Breast epithelium (tissue), 4 donors: ENCODE measurements around the gene PRXL2A. TPM values are rescaled to one million over a fixed set of nuclear protein-coding genes. Genes with fewer than 3 reads are reported as not detected.

ENCODE experiments used
- DNase-seq, 2 donors: peaks; one replicate each; pipeline ENCODE4 v3.0.0-alpha.2; 2019; ENCODE audit warnings: low spot score in 2 of 2
- H3K27ac ChIP-seq, 2 donors: fragments of 200-600 bp; sonication (generic) in 1 of 2; one replicate each; pipeline ENCODE4 v1.5.1; 2016 to 2019; ENCODE audit warnings: mild to moderate bottlenecking in 1 of 2
- H3K27me3 ChIP-seq, 2 donors: fragments of 200-600 bp; sonication (generic) in 1 of 2; one replicate each; pipeline versions ENCODE4 v1.5.1 to v1.6.0; 2017 to 2019; ENCODE audit warnings: control low read depth in 1 of 2, mild to moderate bottlenecking in 1 of 2
- H3K36me3 ChIP-seq: fragments of 200-600 bp; one replicate; pipeline ENCODE4 v1.5.1; 2019
- H3K4me1 ChIP-seq, 2 donors: fragments of 200-600 bp; sonication (generic); one replicate each; pipeline ENCODE4 v1.5.1; 2016 to 2019; ENCODE audit warnings: control low read depth in 1 of 2
- H3K4me3 ChIP-seq, 3 donors: fragments of 200-600 bp; sonication (generic); 1 replicate in 2 of 3; 2 replicates in 1 of 3; pipeline ENCODE4 v1.5.1; 2016 to 2019; ENCODE audit warnings: mild to moderate bottlenecking in 3 of 3, moderate library complexity in 2 of 3
- H3K9me3 ChIP-seq, 2 donors: fragments of 200-600 bp; sonication (generic) in 1 of 2; one replicate each; pipeline ENCODE4 v1.5.1; 2016 to 2019; ENCODE audit warnings: control low read depth in 1 of 2
- CTCF ChIP-seq, 3 donors: fragments of 450-650 bp; IDR thresholded peaks; one replicate each; pipeline ENCODE4 v1.5.1; 2016 to 2017; ENCODE audit warnings: antibody characterized with exemption in 3 of 3, mild to moderate bottlenecking in 3 of 3, moderate library complexity in 3 of 3
- POLR2A ChIP-seq: fragments of 450-650 bp; IDR thresholded peaks from one replicate; pipeline ENCODE4 v1.6.1; 2016; ENCODE audit warnings: antibody characterized with exemption, mild to moderate bottlenecking, moderate library complexity
- POLR2AphosphoS5 ChIP-seq, 3 donors: sonication (generic); formaldehyde crosslinking; IDR thresholded peaks; one replicate each; pipeline ENCODE4 v1.6.1; 2017; ENCODE audit warnings: antibody characterized with exemption in 3 of 3
- intact Hi-C: fragments of 100-400 bp; cut with DNase I; formaldehyde crosslinking; loops from one replicate; pipeline ENCODE4 v1.15.1; 2023; ENCODE audit warnings: low total_unique reads
- total RNA-seq, 3 donors: library from RNA; depleted of rRNA; stranded (reverse); fragments of >200 nt; gene quantifications; one replicate each; pipeline ENCODE4 v1.1.0, GENCODE V29; 2016

Gene PRXL2A
- total RNA-seq, 3 donors from 2014 or later: 82.3 to 547 (median 88.4) TPM

DNA sequence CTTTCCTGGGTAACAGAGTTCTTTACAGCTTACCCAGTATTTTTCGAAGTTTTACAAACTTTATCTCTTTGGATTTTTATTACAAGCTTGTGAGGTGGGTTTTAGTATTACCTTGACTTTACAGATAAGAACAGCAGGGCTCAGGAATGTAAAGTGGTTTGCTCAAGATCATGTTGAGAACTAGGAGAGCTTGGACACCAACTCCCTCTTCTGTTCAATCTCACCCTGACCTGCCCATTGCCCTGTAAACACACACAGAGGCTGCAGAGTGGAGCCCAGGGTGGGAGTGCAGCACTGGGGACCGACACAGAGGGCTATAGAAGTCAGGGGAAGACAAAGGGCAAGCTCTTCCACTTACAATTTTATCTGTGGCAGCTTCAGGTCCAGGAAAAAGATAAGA is 41.2 kb downstream of the PRXL2A start:
- no peak for TF ChIP-seq POLR2A
- TF ChIP-seq CTCF (IDR thresholded peaks at IDR 0.05): no peak
- no peak for TF ChIP-seq POLR2AphosphoS5 (IDR thresholded peaks at IDR 0.05)
- Histone ChIP-seq H3K27ac (no peak overlapping the region), H3K9me3 (no peaks in the 10 kb centered on the region), H3K36me3 (no peaks in the 10 kb centered on the region), H3K4me1 (peaks cover 0 to 4% of the 10 kb centered on the region in 2 donors), H3K4me3 (no peak overlapping the region), H3K27me3 (no peaks in the 10 kb centered on the region)
- no peak for DNase-seq
- intact Hi-C loops: no loop called here

DNA sequence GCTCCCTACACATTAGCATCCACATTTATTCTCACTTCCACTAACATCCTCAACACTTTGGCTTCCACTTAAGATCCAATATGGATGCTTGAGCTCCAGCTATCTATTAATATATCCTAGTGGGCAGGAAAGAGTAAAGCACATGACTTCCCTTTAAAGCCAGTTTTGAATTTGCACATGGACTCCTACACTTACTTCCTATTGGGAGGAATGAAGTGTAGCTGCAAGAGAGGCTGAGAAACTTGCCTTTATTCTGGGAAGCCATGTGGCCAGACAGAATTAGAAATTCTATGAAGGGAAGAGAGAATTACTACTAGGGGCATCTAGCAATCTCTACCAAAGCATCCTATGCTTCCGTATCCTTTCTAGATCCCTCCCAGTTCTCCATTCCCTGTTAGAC is 42.8 kb downstream of the PRXL2A start:
- Histone ChIP-seq H3K27me3 (no peaks in the 10 kb centered on the region), H3K4me1 (peaks cover 0 to 9% of the 10 kb centered on the region in 2 donors), H3K4me3 (no peak overlapping the region), H3K9me3 (no peaks in the 10 kb centered on the region), H3K36me3 (no peaks in the 10 kb centered on the region), H3K27ac (peak overlapping the region in 1 of 2 donors; percentile 66)
- TF ChIP-seq POLR2A (no peak), POLR2AphosphoS5 (IDR thresholded peaks at IDR 0.05) (no peak), CTCF (IDR thresholded peaks at IDR 0.05) (no peak)
- intact Hi-C loops: loop anchor here (5.0 kb wide), 1 partner anchor 44 kb away; the partner anchor contains the start of gene PRXL2A
- DNase-seq: no peak

- Histone ChIP-seq H3K27ac (peak overlapping the region; percentile 66 to 67), H3K9me3 (no peaks in the 10 kb centered on the region), H3K4me1 (peaks cover 0 to 15% of the 10 kb centered on the region in 2 donors), H3K36me3 (no peaks in the 10 kb centered on the region), H3K27me3 (no peaks in the 10 kb centered on the region), H3K4me3 (no peak overlapping the region)
- DNase-seq: no peak
- TF ChIP-seq CTCF (IDR thresholded peaks at IDR 0.05): no peak
- no peak for TF ChIP-seq POLR2AphosphoS5 (IDR thresholded peaks at IDR 0.05)
- TF ChIP-seq POLR2A: no peak
- intact Hi-C loops: loop anchor here (5.0 kb wide), 1 partner anchor 45 kb away; the partner anchor contains the start of gene PRXL2A
Measured at GRCh38 chr10:80452069-80452468, 43.7 kb downstream of the PRXL2A start.

- peak overlapping the region; percentile 66 to 67 for H3K27ac ChIP-seq
- TF ChIP-seq POLR2A (no peak), POLR2AphosphoS5 (IDR thresholded peaks at IDR 0.05) (no peak), CTCF (IDR thresholded peaks at IDR 0.05) (no peak)
- H3K9me3 ChIP-seq: no peaks in the 10 kb centered on the region
- no peak for DNase-seq
- peaks cover 0 to 18% of the 10 kb centered on the region in 2 donors for H3K4me1 ChIP-seq
- H3K4me3 ChIP-seq: no peak overlapping the region
- no peaks in the 10 kb centered on the region for H3K27me3 ChIP-seq
- intact Hi-C loops: loop anchor here (5.0 kb wide), 1 partner anchor 45 kb away; the partner anchor contains the start of gene PRXL2A
- H3K36me3 ChIP-seq: no peaks in the 10 kb centered on the region
Measured at GRCh38 chr10:80452640-80453039, 44.3 kb downstream of the PRXL2A start.

DNA sequence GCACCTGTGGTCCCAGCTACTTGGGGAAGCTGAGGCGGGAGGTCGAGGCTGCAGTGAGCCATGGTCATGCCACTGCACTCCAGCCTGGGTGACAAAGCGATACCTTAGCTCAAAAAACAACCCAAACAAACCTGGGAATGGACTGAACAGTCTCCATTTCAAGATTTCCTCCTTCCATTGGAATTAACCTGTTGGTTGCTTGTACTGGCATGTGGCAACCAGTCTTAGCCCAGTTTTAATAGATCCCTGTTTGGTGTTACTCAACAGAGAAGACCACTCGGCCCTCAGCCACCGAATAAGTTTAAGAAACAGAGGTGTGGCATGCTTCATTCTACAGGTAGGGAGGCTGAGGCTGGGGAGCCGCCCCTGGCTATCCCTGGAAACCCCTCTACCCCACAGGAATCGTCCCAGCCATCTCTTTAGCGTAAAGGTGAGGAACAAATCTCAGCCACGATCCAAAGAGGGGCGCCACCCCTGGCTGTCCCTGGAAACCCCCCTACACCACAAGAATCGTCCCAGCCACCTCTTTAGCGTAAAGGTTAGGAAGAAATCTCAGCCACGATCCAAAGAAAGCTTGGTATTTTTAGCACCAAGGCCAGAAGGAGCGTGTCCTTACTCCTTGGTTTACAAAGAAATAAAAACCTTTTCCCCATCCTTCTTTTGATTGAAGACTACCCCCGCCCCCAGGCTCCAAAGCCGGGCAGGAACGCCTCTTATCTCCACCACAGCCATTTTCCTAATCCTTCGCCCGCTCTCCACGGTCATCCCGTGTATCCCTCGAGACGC is 44.9 kb downstream of the PRXL2A start:
- DNase-seq: no peak
- H3K27ac ChIP-seq: peak overlapping the region; percentile 90 to 98
- intact Hi-C loops: loop anchor here (5.0 kb wide), 1 partner anchor 46 kb away; the partner anchor contains the start of gene PRXL2A

More for the DNA sequence above, 44.9 kb downstream of the PRXL2A start:
- peak overlapping the region; percentile 28 to 91 (median 83) for H3K4me3 ChIP-seq
- no peaks in the 10 kb centered on the region for H3K36me3 ChIP-seq
- no peaks in the 10 kb centered on the region for H3K9me3 ChIP-seq
- peak in 1 of 3 donors; percentile 37 for TF ChIP-seq POLR2AphosphoS5 (IDR thresholded peaks at IDR 0.05)
- TF ChIP-seq CTCF (IDR thresholded peaks at IDR 0.05): no peak
- no peak for TF ChIP-seq POLR2A
- H3K4me1 ChIP-seq: peaks cover 1 to 24% of the 10 kb centered on the region in 2 donors
- no peaks in the 10 kb centered on the region for H3K27me3 ChIP-seq
